ENCODE results near the gene CHMP5. TPM values are rescaled to one million over a fixed set of nuclear protein-coding genes. Genes with fewer than 3 reads are reported as not detected.

Gene CHMP5
- total RNA-seq, 1 experiment from 2014 or later: 47.6 TPM

DNA sequence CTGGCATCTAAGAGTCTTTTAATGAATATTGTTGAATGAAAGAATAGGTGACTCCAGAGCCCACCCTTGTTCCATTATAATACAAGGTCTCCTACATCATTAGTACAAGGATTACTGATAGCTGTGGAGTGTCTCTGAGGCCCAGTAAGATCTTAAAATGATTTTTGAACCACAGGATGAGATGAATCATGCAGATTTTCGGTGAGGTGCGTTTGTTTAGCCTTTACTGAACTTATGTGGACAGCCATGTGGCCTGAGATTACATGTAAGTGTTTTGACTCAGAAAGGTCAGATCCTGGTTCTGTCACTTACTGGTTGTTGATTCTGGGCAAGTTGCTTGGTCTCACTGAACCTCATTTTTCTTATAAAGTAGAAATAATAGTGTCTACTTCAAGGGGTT lies 47.1 kb downstream of the CHMP5 start:
- H3K4me1 Mint-ChIP-seq: no peaks in the 10 kb centered on the region
- Histone ChIP-seq H3K4ac (ENCODE audit: low read depth, low read length) (no peak overlapping the region), H2BK12ac (ENCODE audit: insufficient read length, low read depth, low read length) (no peak overlapping the region), H3K9ac (ENCODE audit: extremely low read depth, insufficient read length, low read length) (no peak overlapping the region), H3K23me2 (ENCODE audit: insufficient read length, low read depth, low read length, poor library complexity, severe bottlenecking) (no peaks in the 10 kb centered on the region), H3K9me3 (ENCODE audit: control insufficient read depth, low read depth, low read length) (no peaks in the 10 kb centered on the region), H2BK120ac (ENCODE audit: low read depth, low read length, poor library complexity, severe bottlenecking) (no peak overlapping the region), H2AFZ (ENCODE audit: low read length) (no peak overlapping the region), H3K23ac (ENCODE audit: insufficient read length, low read depth, low read length) (no peak overlapping the region), H4K5ac (ENCODE audit: insufficient read length, low read depth, low read length) (no peak overlapping the region), H3K79me2 (ENCODE audit: insufficient read depth, low read length) (no peaks in the 10 kb centered on the region), H3T11ph (ENCODE audit: low read length) (no peak overlapping the region), H3K79me1 (ENCODE audit: insufficient read depth, low read depth, low read length, poor library complexity, severe bottlenecking) (no peaks in the 10 kb centered on the region), H3K14ac (ENCODE audit: insufficient read depth, low read length) (no peak overlapping the region), H3K27me3 (ENCODE audit: insufficient read depth, low read length) (no peaks in the 10 kb centered on the region), H3K18ac (ENCODE audit: insufficient read length, low read depth, low read length) (no peak overlapping the region), H3K4me1 (ENCODE audit: insufficient read depth, low read length) (no peaks in the 10 kb centered on the region), H2AK5ac (ENCODE audit: insufficient read length, low read length) (no peak overlapping the region), H3K27ac (ENCODE audit: insufficient read length, low read depth, low read length) (no peak overlapping the region), H4K8ac (replicated peaks; ENCODE audit: insufficient read length, low read depth, low read length) (no peak overlapping the region), H3K4me2 (ENCODE audit: insufficient read depth, insufficient read length, low read length) (no peak overlapping the region), H4K91ac (ENCODE audit: insufficient read length, low read depth, low read length) (no peak overlapping the region), H4K20me1 (ENCODE audit: control insufficient read depth, insufficient read depth, insufficient read length) (no peaks in the 10 kb centered on the region), H2BK15ac (ENCODE audit: low read depth, low read length) (no peak overlapping the region), H2BK5ac (ENCODE audit: insufficient read length, low read length) (no peak overlapping the region), H2BK20ac (ENCODE audit: low read depth, low read length, poor library complexity, severe bottlenecking) (no peak overlapping the region), H3K56ac (ENCODE audit: insufficient read length, low read depth, low read length) (no peak overlapping the region)
- H3K9me3 Mint-ChIP-seq: no peaks in the 10 kb centered on the region; a peak in 1 of 5 replicates
- no peak for DNase-seq
- TF ChIP-seq, protein P1, sequence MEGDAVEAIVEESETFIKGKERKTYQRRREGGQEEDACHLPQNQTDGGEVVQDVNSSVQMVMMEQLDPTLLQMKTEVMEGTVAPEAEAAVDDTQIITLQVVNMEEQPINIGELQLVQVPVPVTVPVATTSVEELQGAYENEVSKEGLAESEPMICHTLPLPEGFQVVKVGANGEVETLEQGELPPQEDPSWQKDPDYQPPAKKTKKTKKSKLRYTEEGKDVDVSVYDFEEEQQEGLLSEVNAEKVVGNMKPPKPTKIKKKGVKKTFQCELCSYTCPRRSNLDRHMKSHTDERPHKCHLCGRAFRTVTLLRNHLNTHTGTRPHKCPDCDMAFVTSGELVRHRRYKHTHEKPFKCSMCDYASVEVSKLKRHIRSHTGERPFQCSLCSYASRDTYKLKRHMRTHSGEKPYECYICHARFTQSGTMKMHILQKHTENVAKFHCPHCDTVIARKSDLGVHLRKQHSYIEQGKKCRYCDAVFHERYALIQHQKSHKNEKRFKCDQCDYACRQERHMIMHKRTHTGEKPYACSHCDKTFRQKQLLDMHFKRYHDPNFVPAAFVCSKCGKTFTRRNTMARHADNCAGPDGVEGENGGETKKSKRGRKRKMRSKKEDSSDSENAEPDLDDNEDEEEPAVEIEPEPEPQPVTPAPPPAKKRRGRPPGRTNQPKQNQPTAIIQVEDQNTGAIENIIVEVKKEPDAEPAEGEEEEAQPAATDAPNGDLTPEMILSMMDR (conservative IDR thresholded peaks at IDR 0.05): no peak
- H3K27me3 Mint-ChIP-seq (ENCODE audit: low read depth): no peaks in the 10 kb centered on the region
- no peak overlapping the region for H3K4me3 Mint-ChIP-seq
- WGBS (ENCODE audit: extremely low coverage, insufficient read length, low lambda C conversion rate): no CpG with 5 or more reads among the region's 2 CpGs
- H3K27ac Mint-ChIP-seq: no peak overlapping the region
- H3K36me3 Mint-ChIP-seq (ENCODE audit: insufficient read depth in 1 of 3, low read depth in 3 of 3): peaks cover 22 to 74% (median 58%) of the 10 kb centered on the region in 3 experiments

Measured in H9 (cell line).